GM13977 (cell line): ENCODE measurements around the gene CDK17.

ENCODE experiments used
- DNase-seq: peaks from one replicate; pipeline ENCODE4 v3.0.0; 2012; ENCODE audit warnings: low spot score
- in situ Hi-C: fragments of 300-500 bp; cut with MboI; formaldehyde crosslinking; loops from one replicate; pipeline ENCODE4 v1.12.0; 2022; ENCODE audit warnings: low sequenced_read_pairs, low pct_unique_long_range_greater_than_20kb, mixed read lengths, inconsistent platforms; ENCODE audit not compliant: unreplicated experiment
- TF ChIP-seq, protein P1 (sequence below): IDR thresholded peaks from 2 replicates; pipeline ENCODE4 v1.5.1; 2012; ENCODE audit warnings: mild to moderate bottlenecking, control low read depth; ENCODE audit not compliant: insufficient read depth; ENCODE audit errors: extremely low read depth, missing control alignments

CDK17 gene

GRCh38 chr12:96241431-96241830 lies 158.8 kb downstream of the CDK17 start:
- no peak for DNase-seq
- in situ Hi-C loops, result no loop called here
- TF ChIP-seq, protein P1, sequence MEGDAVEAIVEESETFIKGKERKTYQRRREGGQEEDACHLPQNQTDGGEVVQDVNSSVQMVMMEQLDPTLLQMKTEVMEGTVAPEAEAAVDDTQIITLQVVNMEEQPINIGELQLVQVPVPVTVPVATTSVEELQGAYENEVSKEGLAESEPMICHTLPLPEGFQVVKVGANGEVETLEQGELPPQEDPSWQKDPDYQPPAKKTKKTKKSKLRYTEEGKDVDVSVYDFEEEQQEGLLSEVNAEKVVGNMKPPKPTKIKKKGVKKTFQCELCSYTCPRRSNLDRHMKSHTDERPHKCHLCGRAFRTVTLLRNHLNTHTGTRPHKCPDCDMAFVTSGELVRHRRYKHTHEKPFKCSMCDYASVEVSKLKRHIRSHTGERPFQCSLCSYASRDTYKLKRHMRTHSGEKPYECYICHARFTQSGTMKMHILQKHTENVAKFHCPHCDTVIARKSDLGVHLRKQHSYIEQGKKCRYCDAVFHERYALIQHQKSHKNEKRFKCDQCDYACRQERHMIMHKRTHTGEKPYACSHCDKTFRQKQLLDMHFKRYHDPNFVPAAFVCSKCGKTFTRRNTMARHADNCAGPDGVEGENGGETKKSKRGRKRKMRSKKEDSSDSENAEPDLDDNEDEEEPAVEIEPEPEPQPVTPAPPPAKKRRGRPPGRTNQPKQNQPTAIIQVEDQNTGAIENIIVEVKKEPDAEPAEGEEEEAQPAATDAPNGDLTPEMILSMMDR, result no peak

- no peak for DNase-seq
- in situ Hi-C loops, result no loop called here
- TF ChIP-seq, protein P1, result no peak
Observed at GRCh38 chr12:96240656-96241055, 159.6 kb downstream of the CDK17 start.

DNA sequence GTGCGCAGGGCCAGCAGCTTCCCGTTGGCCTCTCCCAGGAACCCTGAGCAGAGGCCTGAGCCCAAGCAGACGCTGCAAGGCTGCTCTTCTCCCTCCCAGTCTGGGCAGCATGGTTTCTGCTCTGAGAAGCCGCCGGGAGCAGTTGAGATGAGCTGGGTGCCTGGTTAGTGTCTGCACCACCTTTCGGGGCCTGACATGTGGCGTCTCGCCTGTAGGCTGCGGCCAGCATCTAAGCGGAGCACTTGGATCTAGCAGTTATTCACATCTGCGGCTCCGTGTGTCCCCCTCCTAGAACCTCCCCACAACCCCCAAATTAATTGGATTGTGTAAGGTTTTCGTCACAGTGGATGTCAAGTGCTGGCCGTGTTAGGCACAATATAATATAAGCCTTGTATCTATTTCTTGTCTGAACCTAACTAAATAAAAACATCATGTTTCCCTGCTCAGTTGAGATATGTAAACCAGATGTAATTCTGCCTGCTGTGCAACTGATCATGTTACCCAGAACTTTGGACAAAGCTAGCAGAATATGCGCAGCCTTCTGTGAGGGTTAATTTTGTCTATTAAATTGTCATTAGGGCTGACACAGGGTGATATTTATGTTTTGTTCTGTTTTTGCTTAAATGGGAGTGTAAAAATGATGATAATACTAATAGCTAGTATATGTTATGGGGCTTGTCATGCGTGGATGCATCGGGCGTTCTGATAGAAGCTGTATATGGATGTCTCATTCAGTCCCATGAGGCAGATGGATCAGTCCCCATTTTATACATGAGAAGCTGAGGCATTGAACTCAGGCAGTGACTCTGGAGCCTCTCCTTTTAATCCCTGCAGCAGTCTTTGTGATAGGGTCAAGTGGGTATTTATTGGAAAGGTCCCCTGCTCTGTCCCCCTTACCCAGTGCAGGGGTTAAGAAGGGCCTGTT lies 160.3 kb downstream of the CDK17 start:
- TF ChIP-seq, protein P1, result no peak
- in situ Hi-C loops, result no loop called here
- no peak for DNase-seq

GRCh38 chr12:96238336-96239047 lies 161.7 kb downstream of the CDK17 start:
- no peak for DNase-seq
- TF ChIP-seq, protein P1, result no peak
- in situ Hi-C loops, result no loop called here

DNA sequence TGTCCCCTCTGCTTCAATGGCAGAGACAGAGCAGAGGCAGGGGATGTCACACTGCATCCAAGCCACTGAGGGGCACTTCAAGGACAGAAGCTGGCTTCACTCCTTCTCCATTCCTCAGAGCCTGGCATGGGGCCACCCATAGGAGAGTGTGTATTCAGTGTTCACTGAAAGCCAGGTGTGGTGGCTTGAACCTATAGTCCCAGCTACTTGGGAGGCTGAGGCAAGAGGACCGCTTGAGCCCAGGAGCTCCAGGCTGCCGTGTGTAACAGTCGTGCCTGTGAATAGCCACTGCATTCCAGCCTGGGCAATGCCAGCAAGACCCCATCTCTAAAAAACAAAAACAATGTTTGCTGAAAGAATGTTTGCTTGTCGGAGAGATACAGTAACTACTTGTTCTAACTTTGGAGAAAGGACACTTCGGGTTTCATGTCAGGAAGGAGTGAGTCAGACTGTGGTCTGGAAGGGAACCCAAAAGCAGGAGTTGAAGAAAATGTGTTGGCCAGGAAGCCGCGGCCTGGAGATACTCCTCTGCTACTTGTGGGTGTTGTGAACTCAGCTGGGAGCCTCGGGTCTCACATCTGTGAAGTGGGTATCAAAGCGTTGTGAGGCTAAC lies 162.7 kb downstream of the CDK17 start:
- in situ Hi-C loops, result no loop called here
- TF ChIP-seq, protein P1, result no peak
- no peak for DNase-seq

DNA sequence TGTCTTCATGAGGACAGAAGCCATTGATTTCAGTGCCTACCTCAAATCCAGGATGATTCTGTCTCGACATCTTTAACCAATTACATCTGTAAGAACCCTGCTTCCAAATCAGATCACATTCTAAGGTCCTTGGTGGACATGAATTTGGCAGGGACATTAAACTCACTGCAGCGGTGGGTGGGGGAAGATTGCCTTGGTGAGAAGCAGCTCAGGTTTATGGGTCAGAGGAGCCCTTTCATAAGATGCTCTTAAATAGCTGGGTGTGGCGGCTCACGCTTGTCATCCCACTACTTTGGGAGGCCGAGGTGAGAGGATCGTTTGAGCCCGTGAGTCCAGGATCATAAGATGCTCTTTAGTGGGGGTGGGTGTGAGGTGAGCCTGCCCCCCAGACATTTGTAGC lies 163.2 kb downstream of the CDK17 start:
- no peak for DNase-seq
- in situ Hi-C loops, result no loop called here
- TF ChIP-seq, protein P1, result no peak
